BJ (cell line): ENCODE data around the gene CHMP6. TPM values are rescaled to one million over a fixed set of nuclear protein-coding genes. Genes with fewer than 3 reads are reported as not detected.
A peak's percentile ranks its signal among the peaks of the same experiment; 100 is the strongest.

Source experiments
- CTCF ChIA-PET: fragments of 350-600 bp; formaldehyde crosslinking; extraction: SDS; loops from one replicate; lab custom pipeline; 2021; ENCODE audit warnings: antibody characterized with exemption, inconsistent platforms; lab: Yijun Ruan, JAX
- POLR2A ChIA-PET: fragments of 300-600 bp; sonication (Branson Sonifier 250); formaldehyde crosslinking; extraction: SDS; loops from one replicate; lab custom pipeline; 2021; ENCODE audit warnings: antibody characterized with exemption; lab: Charles Lee
- DNase-seq: peaks from one replicate; pipeline ENCODE4 v3.0.0-alpha.2; 2011; ENCODE audit warnings: low read depth
- H3K27me3 ChIP-seq: 2 replicates; pipeline ENCODE4 v1.6.0; 2011; ENCODE audit warnings: low read length; ENCODE audit not compliant: control insufficient read depth, insufficient read depth
- H3K36me3 ChIP-seq: 2 replicates; pipeline ENCODE4 v1.5.1; 2011; ENCODE audit warnings: low read length; ENCODE audit not compliant: control insufficient read depth, insufficient read depth
- H3K4me3 ChIP-seq: 2 replicates; pipeline ENCODE4 v1.5.1; 2011; ENCODE audit warnings: low read depth, mild to moderate bottlenecking, control low read depth, low read length
- polyA plus RNA-seq: library from polyadenylated mRNA; depleted of rRNA; stranded (reverse); fragments of >200 nt; gene quantifications from 2 replicates; pipeline ENCODE4 v1.2.3, GENCODE V29; 2011
- TF ChIP-seq, protein P1 (sequence below): IDR thresholded peaks from 2 replicates; pipeline ENCODE4 v1.5.1; 2011; ENCODE audit warnings: low read depth, mild to moderate bottlenecking, control low read depth, inconsistent platforms, low read length, moderate library complexity; ENCODE audit not compliant: insufficient read depth

Gene CHMP6
- polyA plus RNA-seq, 1 experiment, result 30.7 TPM

DNA sequence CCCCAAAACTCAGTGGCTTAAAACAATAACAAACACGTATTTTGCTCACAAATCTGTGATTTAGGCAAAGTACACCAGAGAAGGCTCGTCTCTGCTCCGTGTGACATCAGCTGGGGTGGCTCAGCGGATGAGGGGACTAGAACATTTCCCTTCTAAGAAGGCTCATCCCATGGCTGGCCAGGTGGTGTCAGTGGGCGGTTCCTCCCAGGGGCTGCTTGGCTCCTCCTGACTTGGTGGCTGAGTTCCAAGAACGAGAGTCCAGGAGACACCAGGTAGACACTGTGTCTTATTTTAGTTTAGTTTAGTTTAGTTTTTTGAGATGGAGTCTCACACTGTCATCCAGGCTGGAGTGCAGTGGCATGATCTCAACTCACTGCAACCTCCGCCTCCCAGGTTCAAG is 5.6 kb upstream of the CHMP6 start:
- ChIA-PET CTCF (interaction anchor here (1.1 to 2.2 kb wide), 3 partner anchors 116 to 152 kb away, joined by 3 to 12 read pairs (median 3); no protein-coding TSS in a partner anchor), POLR2A (no interaction called here)
- Histone ChIP-seq H3K4me3 (no peak overlapping the region), H3K36me3 (no peaks in the 10 kb centered on the region), H3K27me3 (no peaks in the 10 kb centered on the region)
- TF ChIP-seq, protein P1, sequence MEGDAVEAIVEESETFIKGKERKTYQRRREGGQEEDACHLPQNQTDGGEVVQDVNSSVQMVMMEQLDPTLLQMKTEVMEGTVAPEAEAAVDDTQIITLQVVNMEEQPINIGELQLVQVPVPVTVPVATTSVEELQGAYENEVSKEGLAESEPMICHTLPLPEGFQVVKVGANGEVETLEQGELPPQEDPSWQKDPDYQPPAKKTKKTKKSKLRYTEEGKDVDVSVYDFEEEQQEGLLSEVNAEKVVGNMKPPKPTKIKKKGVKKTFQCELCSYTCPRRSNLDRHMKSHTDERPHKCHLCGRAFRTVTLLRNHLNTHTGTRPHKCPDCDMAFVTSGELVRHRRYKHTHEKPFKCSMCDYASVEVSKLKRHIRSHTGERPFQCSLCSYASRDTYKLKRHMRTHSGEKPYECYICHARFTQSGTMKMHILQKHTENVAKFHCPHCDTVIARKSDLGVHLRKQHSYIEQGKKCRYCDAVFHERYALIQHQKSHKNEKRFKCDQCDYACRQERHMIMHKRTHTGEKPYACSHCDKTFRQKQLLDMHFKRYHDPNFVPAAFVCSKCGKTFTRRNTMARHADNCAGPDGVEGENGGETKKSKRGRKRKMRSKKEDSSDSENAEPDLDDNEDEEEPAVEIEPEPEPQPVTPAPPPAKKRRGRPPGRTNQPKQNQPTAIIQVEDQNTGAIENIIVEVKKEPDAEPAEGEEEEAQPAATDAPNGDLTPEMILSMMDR, result no peak
- DNase-seq, result no peak

DNA sequence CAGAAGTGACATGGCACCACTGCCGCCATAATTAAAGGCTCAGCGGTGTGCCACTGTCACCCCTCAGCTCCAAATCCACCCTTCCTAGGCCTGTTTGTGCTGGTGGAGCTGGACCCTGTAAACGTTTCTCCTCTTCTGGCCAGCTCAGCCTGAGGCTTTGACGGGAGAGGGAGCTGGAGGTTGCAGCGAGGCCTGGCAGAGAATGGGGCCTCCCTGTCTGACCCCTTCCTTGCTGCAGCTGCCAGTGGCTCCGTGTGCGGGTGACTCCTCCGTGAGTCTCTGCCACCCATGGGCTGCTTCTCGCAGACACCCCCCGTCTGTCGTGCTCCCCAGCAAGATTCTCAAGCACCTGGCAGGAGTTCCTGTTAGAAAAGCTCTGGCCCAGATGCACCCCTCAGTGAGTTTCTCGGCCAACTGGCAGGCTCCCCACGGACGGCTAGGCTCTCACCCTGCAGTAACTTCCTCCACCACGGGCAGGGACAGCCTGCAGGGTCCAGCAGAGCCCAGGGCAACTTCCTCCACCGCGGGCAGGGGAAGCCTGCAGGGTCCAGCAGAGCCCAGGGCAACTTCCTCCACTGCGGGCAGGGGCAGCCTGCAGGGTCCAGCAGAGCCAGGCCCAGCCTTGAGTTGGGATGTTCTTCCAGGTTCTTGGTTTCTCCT is 4.7 kb upstream of the CHMP6 start:
- no peaks in the 10 kb centered on the region for H3K27me3 ChIP-seq
- ChIA-PET CTCF (interaction anchor here (1.1 to 3.7 kb wide), 2 partner anchors 110 to 119 kb away, joined by 3 to 54 read pairs; no protein-coding TSS in a partner anchor), POLR2A (no interaction called here)
- no peaks in the 10 kb centered on the region for H3K36me3 ChIP-seq
- no peak for DNase-seq
- no peak overlapping the region for H3K4me3 ChIP-seq
- TF ChIP-seq, protein P1, result no peak

DNA sequence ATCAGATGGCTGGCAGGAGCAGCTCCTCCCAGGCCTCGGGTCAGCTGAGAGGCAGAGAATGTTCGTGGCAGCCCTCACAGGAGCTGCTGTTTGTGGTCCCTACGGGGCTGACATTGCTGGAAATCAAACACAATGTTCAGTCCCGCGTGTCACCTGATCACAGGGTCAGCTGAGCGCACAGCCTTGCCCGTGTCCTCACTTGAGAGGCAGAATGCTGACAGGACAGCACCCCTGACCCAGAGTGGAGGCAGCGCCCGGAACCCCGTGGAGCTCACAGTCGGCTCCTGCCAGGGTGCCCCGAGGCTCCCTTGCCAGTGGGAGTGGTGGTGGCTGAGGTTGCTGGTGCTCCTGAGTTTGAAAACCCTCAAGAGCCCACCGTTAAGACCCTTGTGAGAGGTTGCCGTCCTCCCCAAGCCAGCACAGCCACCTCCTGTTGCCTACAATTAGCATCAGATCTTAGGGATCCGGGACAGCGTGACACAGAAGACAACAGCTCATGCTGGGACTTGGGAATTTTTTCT is 3.6 kb upstream of the CHMP6 start:
- no peak for DNase-seq
- Histone ChIP-seq H3K4me3 (no peak overlapping the region), H3K27me3 (no peaks in the 10 kb centered on the region), H3K36me3 (no peaks in the 10 kb centered on the region)
- ChIA-PET CTCF (interaction anchor here (1.0 to 3.7 kb wide), 7 partner anchors 16 to 561 kb away, joined by 3 to 54 read pairs (median 11); no protein-coding TSS in a partner anchor), POLR2A (no interaction called here)
- TF ChIP-seq, protein P1, result no peak

DNA sequence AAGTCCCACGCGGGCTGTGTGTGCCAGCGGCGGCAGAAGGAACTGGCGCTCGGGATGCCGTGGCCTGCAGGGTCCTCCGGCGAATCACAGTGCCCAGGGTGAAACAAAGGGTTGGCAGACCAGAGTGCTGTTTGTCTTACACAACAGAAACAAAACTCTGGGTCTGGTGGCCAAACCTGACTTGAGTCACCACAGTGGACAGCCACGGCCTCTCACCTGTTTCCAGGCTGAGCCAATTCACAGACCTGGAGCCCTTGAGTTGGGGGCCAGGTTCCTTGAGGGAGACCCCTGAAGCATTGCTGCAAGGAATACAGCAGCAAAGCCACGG is 2.1 kb upstream of the CHMP6 start:
- DNase-seq, result no peak
- TF ChIP-seq, protein P1, result no peak
- Histone ChIP-seq H3K27me3 (no peaks in the 10 kb centered on the region), H3K36me3 (0 out of 2 replicates have a peak, but pooled peaks cover 2% of the 10 kb centered on the region), H3K4me3 (no peak overlapping the region)
- ChIA-PET POLR2A (no interaction called here), CTCF (interaction anchor here (0.6 to 3.7 kb wide), 13 partner anchors 9 to 562 kb away, joined by 3 to 54 read pairs (median 4); no protein-coding TSS in a partner anchor)

DNA sequence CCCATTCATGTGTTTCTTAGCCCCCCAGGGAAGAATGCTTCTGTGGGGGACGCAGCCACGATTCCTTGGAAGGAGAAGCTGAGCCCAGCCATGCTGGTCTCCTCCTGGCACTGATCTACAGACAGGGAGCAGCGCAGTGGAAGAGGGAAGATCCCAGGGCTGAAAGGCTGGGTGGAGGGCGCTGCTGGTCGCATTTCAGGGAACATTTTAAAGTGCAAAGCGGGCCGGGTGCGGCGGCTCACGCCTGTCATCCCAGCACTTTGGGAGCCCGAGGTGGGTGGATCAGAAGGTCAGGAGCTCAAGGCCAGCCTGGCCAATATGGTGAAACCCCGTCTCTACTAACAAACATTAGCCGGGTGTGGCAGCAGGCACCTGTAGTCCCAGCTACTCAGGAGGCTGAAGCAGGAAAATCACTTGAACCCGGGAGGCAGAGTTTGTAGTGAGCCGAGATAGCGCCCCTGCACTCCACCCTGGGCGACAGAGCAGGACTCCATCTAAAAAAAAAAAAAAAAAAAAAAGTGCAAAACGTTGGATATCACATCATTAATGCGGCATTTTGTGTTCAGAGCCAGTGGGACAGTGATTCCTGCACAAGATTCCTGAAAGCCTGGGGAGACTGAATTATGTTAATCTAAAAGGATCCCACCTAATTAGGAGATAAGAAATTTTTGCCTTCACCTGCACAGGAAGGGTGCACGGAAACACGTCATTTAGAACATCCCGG is 558 bp upstream of the CHMP6 start:
- POLR2A ChIA-PET, result no interaction called here
- no peak for DNase-seq

More for the DNA sequence above, 558 bp upstream of the CHMP6 start:
- Histone ChIP-seq H3K4me3 (peak overlapping the region; percentile 82), H3K27me3 (no peaks in the 10 kb centered on the region), H3K36me3 (peaks cover 9% of the 10 kb centered on the region)
- TF ChIP-seq, protein P1, result no peak
- CTCF ChIA-PET, result interaction anchor here (1.1 to 2.5 kb wide), 6 partner anchors 11 to 564 kb away, joined by 3 to 11 read pairs (median 5); no protein-coding TSS in a partner anchor
